Measurements from ENCODE around the gene FCMR.

Gene FCMR, protein sequence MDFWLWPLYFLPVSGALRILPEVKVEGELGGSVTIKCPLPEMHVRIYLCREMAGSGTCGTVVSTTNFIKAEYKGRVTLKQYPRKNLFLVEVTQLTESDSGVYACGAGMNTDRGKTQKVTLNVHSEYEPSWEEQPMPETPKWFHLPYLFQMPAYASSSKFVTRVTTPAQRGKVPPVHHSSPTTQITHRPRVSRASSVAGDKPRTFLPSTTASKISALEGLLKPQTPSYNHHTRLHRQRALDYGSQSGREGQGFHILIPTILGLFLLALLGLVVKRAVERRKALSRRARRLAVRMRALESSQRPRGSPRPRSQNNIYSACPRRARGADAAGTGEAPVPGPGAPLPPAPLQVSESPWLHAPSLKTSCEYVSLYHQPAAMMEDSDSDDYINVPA

DNA sequence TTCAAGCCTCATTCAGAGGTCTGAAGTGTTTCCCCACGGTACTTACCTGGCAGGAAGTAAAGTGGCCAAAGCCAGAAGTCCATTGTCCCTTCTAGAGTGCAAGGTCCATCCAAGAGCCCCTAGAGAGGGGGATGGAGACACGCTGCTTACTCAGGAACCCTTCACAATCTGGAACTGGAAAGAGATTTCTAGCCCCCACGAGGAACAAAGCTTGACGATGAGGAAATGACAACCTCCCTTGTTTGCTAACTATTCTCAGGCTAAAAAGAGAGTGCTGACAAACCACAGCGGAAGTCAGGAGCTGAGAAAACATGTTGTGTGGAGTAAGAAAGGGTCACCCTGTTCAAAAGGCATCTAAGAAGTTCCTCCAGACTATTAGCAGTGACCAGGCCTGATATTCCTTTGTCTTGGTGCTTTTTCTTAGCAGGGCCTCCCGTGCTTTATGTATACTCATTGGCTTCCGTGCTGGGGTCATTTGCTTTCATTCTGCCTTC, at the start of gene FCMR:
TSS of gene FCMR (minus strand) at position 170 of the 494 bp plus-strand sequence. CDS start at position 83, 87 bp downstream.
- DNase-seq (ENCODE audit: low read depth in 2 of 2), result no peak

DNA sequence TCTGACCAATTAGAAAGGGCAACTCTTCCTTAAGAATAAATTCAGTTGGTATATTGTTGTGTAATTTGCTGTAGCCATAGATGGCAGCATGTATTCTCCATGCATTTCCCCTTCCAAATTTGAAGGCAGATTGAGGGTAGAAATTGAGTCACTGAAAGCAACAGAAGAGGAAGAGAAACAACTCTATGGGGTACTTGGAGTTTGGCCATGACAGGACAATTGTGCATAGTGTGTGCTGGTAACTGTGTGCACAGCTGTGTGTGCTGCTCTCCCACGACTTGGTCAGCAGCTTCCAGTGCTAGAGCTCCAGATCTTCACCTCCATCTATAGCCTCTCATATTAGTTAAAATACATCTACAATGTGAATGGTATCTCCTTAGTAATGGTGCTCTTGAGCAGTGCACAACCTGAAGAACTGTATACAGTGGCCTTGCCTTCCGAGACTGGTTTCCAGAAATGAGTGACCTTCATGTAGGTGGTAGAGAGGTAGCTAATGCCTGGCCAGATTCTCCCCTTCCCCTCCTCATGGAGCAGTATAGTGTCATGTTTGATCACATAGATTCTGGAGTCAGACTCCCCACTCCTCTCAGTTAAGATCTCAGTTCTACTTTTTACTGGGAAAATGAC, 49.4 kb upstream of the FCMR start:
- no peak for DNase-seq (ENCODE audit: low read depth in 2 of 2)

DNA sequence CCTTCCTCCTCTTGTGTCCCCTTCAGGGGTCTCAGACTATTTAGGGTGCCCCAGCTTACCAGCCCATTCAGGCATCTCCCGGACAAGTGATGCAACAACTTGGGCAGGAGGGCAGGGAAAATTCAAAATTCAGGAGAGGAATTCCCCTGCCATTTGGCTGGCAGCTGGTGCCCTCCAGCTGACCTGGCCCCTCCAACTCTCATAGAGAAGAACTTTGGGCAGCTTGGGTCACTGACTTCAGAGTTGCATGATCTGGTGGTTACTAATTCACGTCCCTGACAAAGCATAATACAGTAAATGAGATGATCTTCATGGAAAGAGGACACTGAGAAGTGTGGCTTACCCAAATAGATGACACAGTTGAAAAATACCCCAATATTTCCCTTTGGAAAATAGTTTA, 48.7 kb upstream of the FCMR start, which contains the start of gene FCAMR:
TSS of gene FCAMR (minus strand) at position 15 of the 400 bp plus-strand sequence. CDS start 335 bp downstream, outside the sequence.
- no peak for DNase-seq (ENCODE audit: low read depth in 2 of 2)

DNA sequence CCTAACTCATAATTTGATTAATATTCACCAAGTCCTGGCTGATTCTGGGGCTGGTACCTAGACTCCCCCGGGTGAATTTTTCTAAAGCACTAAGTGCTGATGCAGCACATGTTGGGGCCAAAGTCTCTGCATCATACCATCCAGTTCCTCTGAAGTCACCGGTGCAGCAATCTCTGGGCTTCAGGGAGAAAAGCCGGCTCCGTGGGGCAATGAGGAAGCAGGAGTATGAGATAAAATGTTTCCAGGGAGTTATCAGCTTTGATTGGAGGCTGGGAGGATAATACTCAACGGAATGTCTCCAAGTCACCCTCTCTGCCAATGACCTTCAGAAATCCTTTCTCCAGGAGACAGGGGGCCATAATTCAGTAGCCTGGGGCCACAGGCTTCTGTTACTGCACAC, 47.3 kb upstream of the FCMR start:
- no peak for DNase-seq (ENCODE audit: low read depth in 2 of 2)

DNA sequence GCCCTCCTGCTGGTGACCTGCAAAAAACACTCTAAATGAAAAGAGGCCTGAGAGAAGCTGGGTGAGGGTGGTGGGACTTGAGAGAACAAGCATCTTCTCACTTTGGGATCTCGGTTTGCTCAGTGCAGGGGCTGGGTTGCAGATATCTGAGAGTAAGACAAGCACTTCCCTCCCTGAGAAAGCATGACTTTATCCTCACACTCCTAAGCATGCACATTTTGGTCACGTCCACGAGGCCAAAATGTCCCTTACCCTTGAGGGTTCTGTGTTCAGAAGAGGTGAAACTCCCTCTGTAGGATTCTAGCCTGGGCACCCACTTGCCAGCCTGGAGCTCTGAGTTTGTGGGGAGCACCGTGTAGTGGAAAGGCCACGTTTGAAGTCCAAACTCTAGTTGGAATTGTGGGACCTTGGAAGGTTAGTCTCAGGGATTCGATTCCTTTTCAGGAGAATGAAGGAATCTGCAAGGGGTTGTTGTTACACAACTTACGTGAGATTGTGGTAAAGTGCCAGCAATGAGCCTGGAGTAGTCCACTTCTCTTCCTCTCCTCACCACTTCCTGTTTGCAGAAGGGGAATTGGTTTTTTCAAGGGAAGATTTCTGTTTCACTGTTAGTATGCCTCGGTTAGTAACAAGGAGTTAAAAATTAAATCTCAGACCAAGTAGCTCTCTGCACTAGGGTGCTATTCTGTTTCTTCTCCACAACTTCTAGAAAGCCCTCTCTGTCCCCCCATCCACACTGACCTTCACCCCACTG, 45.5 kb upstream of the FCMR start:
- DNase-seq (ENCODE audit: low read depth in 2 of 2), result no peak

DNA sequence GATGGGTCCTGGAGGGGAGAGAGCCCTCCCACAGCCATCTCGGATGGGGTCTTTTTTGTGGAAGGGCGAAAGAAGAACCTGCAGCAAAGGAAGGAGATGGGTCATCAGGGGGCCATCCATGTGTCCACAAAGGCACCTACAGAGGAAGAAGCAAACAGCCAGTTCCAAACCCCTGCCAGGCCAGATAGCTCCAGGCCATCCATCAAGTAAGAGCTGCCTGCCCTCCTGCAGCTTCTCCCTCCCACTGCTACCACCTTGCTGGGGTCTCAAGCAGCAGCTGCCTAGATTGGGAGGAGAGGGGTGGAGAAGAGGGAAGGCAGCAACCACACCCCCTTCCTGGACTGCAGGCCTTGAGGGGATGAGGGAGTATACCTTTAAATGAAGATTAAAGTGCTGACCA, 44.0 kb upstream of the FCMR start:
- DNase-seq (ENCODE audit: low read depth in 2 of 2), result no peak

DNA sequence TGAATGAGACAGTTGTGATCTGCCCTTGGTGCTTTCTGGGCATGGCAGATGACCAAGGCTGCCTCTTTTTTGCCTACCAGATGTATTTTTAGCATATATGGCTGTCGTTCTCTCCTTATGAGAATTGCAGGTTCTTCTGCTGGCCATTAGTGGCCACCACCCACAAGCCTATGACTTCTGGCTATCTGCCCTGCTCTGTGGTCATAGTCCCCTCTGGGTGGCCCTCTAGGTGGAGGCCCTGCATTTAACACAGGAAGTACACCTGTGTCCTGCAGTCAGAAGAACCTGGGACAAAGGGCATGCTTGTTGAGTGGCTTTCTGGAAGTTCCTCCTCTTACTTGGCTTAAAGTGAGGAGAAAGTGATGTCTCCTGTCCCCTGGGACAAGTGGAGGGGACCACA, 42.0 kb upstream of the FCMR start:
- DNase-seq (ENCODE audit: low read depth in 2 of 2), result no peak

DNA sequence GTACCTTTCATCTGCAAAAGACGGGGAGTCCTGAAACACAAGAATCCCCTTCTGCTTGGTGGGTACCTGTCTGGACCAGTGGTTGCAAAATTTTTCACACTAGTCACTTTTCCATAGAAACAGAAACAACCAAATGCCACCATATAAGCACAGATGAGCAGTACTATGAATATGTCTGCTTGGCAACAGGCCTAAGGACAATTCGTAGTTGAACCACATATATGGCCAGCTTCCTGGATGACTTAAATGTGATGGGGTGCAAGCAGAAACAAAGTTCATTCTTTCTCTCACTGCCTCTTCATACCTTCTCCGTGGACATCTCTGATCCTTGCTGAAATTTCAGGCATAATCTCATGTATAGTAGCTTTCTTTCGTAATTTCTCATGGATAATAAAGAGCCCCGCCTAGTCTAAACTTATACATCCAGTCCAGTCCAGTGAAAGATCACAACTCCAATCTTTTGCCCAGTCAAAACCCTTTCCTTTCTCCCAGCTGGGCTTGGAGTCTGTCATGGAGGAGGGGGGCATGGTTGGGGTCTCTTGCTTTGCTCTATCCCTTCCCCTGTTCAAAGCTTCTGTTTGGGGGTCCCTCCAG, 41.5 kb upstream of the FCMR start:
- DNase-seq (ENCODE audit: low read depth in 2 of 2), result no peak

DNA sequence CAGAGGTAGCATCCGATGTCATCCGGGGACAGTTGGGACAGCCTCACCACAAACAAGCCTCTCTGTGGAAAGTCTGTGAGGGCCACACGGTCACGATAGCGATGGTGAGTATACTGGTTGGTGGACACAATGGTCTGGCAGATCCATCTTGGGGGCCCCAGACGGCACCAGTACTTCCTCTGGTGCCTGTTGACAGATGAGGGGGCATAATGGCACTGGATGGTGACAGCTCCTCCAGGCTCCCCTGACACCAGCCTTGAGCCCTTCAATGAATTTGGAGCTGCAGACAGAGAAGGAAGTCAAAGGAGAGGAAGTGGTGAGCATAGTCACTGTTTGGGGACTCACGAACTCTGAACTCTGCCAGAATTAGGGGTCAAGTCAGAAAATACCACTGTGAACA, 40.5 kb upstream of the FCMR start:
- DNase-seq (ENCODE audit: low read depth in 2 of 2), result no peak

DNA sequence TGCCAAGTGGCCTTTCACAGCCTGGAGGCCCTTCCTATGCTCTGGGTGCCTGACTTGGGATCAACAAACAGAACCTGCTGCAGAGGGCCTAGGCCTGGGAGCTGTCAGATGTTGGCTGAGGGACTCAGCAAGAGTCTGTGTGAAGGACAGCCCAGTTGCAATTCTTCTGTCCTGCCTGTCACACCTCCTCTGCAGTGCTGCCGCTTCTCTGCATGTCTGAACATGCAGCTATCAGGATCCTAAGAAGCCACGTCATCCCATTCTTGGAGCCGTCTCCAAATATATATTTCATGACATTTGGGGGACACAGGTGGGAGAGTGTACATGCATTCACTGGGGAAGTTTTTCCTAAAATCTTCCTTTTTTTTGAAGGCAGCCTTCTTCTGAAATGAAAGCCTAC, 39.9 kb upstream of the FCMR start:
- DNase-seq (ENCODE audit: low read depth in 2 of 2), result no peak

DNA sequence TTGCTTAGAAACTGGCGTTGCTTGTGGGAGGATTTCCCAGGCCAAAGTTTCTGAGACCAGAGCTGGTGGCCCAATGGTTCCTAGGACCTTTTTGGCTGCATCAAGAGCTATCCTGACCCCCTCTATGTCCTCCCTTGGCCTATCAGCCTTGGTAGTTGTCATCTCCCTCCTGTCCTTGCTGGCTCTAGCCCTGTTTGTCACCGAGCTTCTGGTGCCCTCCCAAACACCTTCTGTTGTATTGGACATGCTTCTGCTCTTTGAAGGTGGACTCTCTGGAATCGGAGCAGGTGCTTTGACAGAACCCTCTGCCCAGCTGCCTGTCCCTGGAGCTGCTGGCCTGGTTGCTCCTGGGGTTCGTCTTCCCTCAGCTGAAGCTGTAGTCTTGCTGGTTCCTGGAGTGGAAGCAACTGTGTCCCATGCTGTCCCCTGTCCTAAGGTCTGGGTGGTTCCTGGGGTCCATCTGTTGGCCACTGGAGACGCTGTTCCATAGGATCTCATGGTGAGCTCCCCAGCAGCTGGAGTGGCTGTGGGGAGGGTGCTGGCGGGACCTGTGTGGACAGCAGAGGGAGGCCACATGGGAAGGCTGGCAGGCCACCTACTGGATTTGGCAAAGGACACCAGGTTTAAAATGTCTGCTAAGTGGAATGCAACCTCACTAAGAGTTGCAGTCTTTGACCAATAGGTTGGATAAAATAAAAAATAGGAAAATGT, 39.1 kb upstream of the FCMR start:
- no peak for DNase-seq (ENCODE audit: low read depth in 2 of 2)

DNA sequence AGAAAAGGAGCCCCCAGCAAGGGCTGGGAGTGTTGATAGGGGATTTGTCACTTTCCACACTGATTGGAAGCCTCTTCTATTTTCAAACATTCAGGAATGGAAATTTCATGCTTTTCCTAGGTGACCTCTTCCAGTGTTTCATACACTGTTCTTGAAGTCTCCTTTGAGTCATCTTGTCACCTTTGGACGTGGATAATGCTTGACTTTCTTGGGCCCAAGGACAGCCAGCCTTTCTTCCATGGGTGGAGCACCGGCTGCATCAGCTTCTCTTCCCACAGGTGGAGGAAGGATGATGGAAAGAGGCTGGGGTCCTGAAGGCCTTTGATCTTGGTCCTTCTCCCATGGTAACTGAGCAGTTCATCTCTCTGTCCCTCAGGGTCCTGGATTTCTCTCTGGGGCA, 36.4 kb upstream of the FCMR start:
- DNase-seq (ENCODE audit: low read depth in 2 of 2), result no peak

DNA sequence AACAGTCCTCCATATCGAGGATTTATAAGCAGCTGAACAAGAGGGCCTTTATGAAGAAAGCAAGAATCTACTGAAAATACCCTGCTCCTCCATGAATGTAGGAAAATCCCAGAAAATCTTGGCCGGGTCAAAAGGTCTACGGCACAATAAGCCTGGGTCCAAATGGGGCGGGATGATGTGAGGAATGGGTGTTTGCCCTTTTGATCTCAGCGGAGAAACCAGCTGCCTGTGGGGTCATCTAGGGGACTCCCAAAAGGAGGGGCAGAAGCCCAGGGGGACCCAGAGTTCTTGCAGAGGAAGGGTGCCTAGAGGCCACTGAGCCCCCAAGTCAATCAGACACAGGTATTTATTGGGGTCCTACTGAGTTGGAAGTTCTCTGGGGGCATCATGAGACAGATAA, 35.9 kb upstream of the FCMR start:
- no peak for DNase-seq (ENCODE audit: low read depth in 2 of 2)

DNA sequence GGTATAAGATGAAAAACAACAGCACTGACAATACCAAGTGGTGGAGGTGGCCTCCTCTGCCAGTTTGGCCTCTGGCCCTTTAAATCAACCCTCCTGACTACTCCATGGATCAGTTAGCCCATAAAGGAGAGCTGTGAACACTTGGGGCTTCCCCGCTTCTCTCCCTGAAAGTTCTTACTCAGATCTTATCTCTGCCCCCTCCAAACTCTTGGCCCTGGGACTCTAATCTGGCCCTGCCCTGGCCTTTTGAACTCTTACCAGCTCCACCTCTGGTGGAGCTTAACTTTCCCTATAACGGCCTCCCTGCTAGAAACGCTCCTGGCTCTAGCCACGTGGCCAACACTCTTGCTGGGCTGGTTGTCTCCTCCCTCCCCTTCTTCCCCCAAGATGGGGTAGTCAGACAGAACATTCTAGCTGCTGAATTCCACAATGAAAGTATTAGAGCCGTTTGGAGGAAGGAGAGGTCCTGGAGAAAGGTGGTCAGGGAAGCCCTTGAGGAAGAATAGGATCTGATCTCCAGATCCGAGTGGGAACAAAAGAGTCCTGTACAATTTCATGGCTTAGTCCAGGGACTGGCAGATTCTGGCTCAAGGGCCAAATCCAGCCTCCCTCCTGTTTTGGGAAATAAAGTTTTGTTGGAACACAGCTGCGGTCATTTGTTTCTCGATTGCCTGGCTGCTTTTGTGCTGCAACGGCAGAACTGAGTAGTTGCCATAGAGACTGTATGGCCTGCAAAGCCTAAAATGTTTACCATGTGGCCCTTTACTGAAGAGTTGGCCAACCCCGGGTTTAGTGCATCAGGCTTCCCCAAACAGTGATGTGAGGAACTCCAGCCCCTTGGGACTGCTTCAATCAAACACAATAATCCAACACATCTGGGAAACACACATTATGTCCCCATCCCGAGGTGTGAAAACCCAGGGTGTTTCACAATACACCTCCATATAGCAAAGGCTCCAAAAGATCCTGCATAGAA, 34.0 kb upstream of the FCMR start:
- DNase-seq (ENCODE audit: low read depth in 2 of 2), result no peak

DNA sequence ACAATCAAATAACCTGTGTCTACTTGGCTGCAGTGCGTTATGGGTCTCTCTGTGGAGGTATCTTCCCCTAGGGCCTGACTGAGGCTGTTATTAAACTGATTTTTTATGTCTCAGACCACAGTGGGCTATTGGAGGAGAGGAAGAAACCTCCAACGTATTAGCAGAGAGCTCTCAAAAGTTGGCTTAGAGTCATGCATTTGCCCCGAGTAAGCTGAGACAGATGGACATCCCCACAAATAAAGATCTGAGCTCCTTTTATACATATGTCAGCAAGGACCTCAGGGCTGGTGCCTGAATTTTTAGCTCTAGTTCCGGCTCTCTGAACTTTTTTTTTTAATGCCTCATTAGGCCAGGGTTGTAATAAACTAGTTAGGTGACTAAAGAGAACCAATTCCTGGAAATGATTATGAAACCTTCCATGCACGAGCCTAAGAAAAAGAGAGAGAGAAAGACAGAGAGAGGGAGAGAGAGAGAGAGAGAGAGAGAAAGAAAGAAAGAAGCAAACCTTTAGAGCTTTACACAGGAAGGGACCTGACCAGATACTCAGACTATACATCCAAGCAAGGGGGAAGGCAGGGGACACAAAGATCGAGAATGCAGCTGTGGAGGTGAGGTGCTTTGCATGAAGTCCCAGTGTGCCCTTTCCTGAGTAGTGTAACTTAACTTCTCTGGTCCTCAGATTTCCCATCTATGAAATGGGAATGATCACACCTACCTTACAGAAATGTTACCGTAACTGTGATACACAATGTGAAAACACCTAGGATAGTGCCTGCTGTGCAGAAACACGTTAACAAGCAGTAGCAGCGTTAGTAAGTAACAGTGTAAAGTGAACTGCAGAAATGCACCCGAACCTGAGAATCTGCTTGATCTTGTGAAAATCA, 33.0 kb upstream of the FCMR start:
- DNase-seq (ENCODE audit: low read depth in 2 of 2), result no peak

DNA sequence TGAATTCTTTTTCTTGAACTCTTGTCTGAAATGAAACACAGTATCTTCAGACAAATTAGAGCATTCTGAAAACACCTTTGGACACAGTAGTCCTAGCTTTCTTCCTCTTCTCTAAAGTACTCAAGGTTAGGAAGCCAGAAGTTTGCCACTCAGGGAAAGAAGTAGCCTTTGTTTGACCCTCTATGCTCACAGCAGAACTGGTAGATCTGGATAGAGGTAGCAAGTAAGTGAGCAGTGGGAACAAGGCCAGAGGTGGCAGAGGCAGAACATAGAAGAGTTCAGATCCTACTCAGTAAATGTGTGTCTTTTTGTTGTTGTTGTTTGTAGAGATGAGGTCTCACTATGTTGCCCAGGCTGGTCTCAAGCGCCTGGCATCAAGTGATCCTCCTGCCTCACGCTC, 31.9 kb upstream of the FCMR start:
- DNase-seq (ENCODE audit: low read depth in 2 of 2), result no peak

DNA sequence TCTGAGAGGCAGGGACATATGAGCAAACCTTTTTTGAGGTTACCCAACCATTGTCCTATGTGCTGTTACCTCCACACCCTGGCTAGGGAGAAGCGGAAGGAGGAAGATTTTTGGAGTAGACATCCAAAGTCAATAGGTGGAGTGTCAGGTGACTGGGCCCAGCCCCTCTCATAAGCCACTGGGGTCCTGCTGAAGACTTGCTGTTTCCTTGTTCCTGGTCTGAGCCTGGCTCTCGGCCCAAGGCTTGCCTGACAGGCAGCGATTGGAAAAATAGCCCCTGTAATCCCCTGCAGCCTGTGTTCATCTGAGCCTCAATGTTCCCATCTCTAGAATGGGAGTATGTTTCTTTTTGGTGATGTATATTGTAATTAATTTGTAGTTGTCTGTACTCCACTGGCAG, 31.4 kb upstream of the FCMR start:
- DNase-seq (ENCODE audit: low read depth in 2 of 2), result no peak

DNA sequence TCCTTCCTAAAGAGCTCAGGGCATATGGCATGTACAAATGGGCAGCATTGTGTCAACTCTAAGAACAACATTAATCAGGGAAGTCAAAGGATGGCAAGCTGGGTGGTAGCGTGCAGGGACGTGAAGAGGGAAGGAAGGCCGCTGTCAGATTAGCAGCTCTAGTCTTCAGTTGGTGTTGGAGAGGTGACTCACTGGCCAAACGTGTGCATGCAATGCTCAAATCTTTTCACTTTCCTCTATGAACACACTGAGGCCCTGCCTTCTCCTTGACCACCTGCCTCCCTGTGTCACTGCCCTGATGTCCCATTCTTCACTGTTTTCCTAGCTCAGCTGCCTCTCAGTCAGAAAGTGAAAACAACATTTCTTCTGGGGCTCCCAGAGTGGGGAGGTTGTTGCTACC, 30.4 kb upstream of the FCMR start:
- no peak for DNase-seq (ENCODE audit: low read depth in 2 of 2)
